ENCODE results near the gene KRTAP2-3.

- TF ChIP-seq CTCF (IDR thresholded peaks at IDR 0.05; ENCODE audit: low read depth, low read length) (no peak), EZH2phosphoT487 (IDR thresholded peaks at IDR 0.05; ENCODE audit: low read depth) (no peak)
These were observed 38.1 kb upstream of the KRTAP2-3 start, which contains the start of gene KRTAP4-8 for GRCh38 chr17:41098042-41098441.

All from OCI-LY3 (cell line).